Measurements from ENCODE around the gene RASL11A.
A peak's percentile ranks its signal among the peaks of the same experiment; 100 is the strongest.
"Not testable (repeated sequence)": the region's sequence is repeated elsewhere in the genome, so short reads cannot be mapped to it uniquely, and the experiment has no call there.

Gene RASL11A

DNA sequence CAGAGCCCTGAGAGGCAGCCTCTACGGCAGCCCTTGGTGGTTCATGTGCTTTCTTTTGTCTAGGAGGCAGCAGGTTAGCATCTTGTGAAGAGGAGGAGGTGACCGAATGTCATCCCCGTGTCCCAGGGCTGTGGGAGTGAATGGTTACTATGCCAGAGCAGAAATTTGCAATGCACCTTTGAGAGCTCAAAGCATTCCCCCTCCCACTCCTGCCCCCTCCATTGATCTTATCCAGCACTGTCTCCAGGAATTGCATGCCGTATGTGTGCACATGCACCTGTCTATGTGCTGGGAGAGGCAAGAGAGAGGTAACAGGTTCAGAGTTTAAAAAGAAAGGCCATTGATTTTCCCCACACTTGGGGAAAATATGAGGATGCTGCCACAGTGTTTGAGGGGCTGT, 10.2 kb downstream of the RASL11A start:
- Mint-ChIP-seq H3K9me3 (no peaks in the 10 kb centered on the region), H3K4me3 (no peak overlapping the region), H3K4me1 (peaks cover 7% of the 10 kb centered on the region), H3K27me3 (no peaks in the 10 kb centered on the region), H3K36me3 (no peaks in the 10 kb centered on the region), H3K27ac (no peak overlapping the region)
- no peak for ATAC-seq

DNA sequence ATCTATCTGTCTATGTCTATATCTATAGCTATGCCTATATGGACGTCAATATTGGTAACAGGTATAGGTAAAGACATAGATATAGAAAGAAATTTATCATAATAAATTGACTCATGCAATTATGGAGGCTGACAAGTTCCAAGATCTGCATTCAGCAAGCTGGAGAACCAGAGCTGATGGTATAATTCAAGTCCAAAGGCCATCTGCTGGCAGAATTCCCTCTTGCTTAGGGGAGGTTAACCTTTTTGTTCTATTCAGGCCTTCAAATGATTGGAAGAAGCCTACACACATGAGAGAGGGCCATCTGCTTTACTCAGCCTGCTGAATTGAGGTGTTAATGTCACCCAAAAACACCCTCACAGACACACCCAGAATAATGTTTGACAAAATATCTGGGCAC, 10.8 kb downstream of the RASL11A start:
- Mint-ChIP-seq H3K4me1 (peaks cover 8% of the 10 kb centered on the region), H3K9me3 (no peaks in the 10 kb centered on the region), H3K4me3 (no peak overlapping the region), H3K27ac (no peak overlapping the region), H3K27me3 (no peaks in the 10 kb centered on the region), H3K36me3 (no peaks in the 10 kb centered on the region)
- ATAC-seq = no peak

DNA sequence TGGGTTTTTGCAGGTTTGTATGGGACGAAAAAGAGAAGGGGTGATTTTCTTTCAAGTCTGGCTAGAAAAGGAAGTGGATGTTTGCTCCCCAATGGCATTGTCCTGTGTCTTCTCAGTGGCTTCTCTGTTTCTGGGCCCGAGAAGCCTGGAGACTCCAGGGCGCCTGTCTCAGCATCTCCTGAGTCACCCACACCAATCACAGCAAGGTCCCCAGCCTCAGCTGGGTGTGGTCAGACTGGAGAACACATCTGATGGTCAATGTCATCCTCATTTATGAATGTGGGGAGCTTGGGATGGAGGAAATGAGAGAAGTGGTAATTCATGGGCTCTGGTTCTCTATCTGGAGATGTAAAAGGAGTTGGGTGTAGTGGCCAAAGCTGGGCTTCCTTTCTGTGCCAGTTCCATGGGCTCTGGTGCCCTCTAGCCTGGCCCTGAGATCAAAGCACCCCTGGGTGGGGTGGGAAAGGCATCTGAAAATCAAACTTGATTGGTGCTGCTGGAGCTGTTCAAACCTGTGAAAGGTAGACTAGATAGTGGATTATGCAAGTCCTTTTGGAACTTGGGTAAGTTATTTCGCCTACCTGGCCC, 13.4 kb downstream of the RASL11A start:
- no peaks in the 10 kb centered on the region for H3K9me3 Mint-ChIP-seq
- no peaks in the 10 kb centered on the region for H3K27me3 Mint-ChIP-seq
- no peaks in the 10 kb centered on the region for H3K36me3 Mint-ChIP-seq
- ATAC-seq = peak; percentile 51
- no peak overlapping the region for H3K27ac Mint-ChIP-seq
- no peak overlapping the region for H3K4me3 Mint-ChIP-seq
- peaks cover 8% of the 10 kb centered on the region for H3K4me1 Mint-ChIP-seq

DNA sequence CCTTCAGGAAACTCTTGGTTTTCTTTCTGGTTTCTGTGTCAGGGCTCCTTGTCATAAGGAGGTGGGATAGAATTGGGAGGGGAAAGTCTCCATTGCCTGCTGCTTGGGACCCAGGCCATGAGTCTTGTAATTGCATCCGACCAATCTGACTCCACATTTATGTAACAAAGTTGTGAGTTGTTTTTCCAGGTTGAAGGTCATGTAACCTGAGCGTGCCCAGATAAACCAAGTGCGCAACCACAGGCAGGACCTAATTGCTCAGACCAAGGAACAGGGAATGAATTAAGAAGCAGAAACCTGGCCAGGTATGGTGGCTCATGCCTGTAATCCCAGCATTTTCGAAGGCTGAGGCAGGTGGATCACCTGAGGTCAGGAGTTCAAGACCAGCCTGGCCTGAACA, 17.8 kb downstream of the RASL11A start:
- Mint-ChIP-seq H3K9me3 (no peaks in the 10 kb centered on the region), H3K4me3 (no peak overlapping the region), H3K36me3 (no peaks in the 10 kb centered on the region), H3K27ac (no peak overlapping the region), H3K4me1 (peaks cover 17% of the 10 kb centered on the region), H3K27me3 (no peaks in the 10 kb centered on the region)
- no peak for ATAC-seq

DNA sequence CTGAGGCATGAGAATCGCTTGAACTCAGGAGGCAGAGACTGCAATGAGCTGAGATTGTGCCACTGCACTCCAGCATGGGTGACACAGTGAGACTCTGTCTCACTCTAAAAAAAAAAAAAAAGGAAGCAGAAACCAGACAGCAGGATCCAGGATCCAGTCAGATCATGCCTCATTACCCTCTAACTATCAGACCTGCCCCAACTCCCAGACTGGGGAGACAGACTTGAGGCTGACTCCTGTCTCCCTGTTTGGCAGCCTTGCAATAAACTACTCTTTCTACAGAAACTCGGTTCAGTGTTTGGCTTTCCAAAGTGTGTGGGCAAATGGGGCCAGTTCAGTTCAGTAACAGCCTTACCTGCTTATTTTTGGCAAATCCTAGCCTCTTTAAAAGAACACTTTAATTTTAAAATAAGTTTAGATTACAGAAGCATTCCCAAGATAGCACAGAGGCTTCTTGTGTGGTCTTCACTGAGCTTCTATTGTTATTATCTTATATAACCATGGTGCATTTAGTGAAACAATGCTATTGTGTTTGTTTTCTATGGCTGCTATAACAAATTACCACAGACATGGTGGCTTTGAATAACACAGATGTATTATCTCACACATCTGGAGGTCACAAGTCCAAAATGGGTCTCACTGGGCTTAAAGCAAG, 18.5 kb downstream of the RASL11A start:
- Mint-ChIP-seq H3K4me1 (peaks cover 23% of the 10 kb centered on the region), H3K9me3 (no peaks in the 10 kb centered on the region)
- no peak for ATAC-seq

DNA sequence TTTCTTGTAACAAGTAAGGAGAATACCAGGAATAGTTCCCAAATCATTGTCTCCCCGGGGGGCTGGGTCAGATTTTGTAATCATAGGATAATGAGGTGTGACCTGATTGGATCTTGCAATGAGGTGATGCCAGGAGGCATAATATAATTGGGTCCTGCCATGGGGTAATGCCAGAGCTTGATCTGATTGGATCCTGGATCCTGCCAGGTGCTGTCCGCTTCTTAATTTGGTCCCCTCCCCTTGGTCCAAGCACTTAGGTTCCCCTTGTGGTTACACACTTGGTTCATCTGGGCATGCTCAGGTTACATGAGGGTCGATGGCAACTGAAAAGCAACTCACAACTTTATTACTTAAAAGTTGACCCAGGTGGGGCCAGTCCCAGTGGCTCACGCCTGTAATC, 20.1 kb downstream of the RASL11A start:
- H3K27ac Mint-ChIP-seq = peak overlapping the region; percentile 19
- no peaks in the 10 kb centered on the region for H3K9me3 Mint-ChIP-seq
- H3K27me3 Mint-ChIP-seq = no peaks in the 10 kb centered on the region
- H3K4me1 Mint-ChIP-seq = peaks cover 24% of the 10 kb centered on the region
- no peak for ATAC-seq
- no peak overlapping the region for H3K4me3 Mint-ChIP-seq
- H3K36me3 Mint-ChIP-seq = no peaks in the 10 kb centered on the region

More for the DNA sequence above, 18.5 kb downstream of the RASL11A start:
- Mint-ChIP-seq H3K4me3 (no peak overlapping the region), H3K27ac (no peak overlapping the region), H3K27me3 (no peaks in the 10 kb centered on the region), H3K36me3 (no peaks in the 10 kb centered on the region)

DNA sequence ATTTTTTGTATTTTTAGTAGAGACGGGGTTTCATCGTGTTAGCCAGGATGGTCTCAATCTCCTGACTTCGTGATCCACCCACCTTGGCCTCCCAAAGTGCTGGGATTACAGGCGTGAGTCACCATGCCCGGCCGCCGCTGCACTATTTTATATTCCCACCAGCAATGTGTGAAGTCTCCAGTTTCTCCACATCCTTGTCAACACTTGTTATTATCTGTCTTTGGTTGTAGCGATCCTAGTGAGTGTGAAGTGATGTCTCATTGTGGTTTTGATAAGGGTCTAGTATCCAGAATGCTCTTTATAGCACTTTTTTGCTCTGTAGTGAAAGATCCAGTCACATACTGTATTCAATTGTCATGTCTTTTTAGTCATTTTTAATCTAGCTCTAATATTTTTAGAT, 21.3 kb downstream of the RASL11A start:
- H3K4me3 Mint-ChIP-seq, H3K9me3 Mint-ChIP-seq, ATAC-seq, H3K27me3 Mint-ChIP-seq, H3K36me3 Mint-ChIP-seq: not testable (repeated sequence)
- H3K4me1 Mint-ChIP-seq = peaks cover 22% of the 10 kb centered on the region
- peak overlapping the region; percentile 62 for H3K27ac Mint-ChIP-seq

DNA sequence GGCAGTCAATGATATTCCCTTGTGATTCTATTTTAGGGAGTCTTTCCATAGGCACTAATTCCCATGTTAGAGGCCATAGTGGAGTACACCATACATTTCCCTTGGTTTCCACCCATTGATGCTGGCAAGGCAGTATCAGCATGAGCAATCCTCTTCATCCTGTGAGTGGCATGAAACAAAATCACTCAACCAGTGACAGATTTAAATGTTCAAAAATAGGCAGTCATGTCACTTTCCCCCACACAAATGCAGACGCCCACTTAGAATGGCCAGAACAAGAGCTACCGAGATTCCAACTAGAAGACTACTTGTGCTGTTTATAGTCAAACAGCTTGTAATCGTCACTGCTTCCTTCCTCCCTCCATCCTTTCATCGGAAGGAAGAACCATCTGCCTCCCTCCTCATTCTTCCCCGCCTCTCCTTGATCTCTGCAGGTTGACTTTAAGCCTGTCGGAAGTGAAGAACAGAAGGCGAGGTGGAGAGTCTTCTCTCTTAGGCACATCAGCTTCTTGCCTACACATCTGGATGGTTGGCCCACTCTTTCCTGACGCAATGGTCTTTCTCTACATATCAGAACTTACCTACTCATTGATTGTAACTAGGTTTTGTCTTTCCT, 22.6 kb downstream of the RASL11A start:
- Mint-ChIP-seq H3K27me3 (no peaks in the 10 kb centered on the region), H3K4me3 (peak overlapping the region; percentile 22), H3K27ac (peak overlapping the region; percentile 62), H3K9me3 (no peaks in the 10 kb centered on the region), H3K4me1 (peaks cover 22% of the 10 kb centered on the region), H3K36me3 (no peaks in the 10 kb centered on the region)
- peak; percentile 40 for ATAC-seq

DNA sequence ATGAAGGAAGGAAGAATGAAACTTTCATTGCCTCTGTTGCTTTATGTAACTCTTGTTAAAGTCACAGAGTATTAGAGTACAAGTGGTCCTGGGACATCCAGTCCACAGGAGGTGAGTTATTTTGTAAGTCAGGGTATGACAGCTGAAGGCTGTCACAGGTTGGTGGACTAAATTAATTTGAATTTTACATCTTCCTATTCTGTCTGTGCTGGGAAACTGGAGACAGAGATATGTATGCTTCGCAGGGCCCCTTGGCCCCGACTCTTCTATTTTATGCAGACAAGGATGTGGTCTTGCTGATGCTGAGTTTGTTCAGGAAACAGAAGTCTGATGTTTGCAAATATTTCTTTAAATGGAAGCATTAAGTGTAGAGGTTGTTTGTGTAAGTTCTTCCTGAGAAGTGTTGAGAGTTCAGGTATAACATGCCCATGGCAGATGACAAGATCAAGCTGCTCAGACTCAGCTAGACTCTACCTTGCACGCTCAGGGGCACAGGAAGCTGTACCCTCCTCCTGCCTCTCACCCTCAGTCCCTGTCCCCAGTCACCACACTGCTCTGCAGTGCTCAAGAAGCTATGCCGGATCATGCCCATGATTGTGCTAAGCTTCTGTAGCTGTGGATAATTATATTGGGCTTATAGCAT, 23.4 kb downstream of the RASL11A start:
- H3K9me3 Mint-ChIP-seq = no peaks in the 10 kb centered on the region
- peak overlapping the region; percentile 62 for H3K27ac Mint-ChIP-seq
- H3K27me3 Mint-ChIP-seq = no peaks in the 10 kb centered on the region
- peak; percentile 89 for ATAC-seq
- peaks cover 22% of the 10 kb centered on the region for H3K4me1 Mint-ChIP-seq
- H3K36me3 Mint-ChIP-seq = no peaks in the 10 kb centered on the region
- H3K4me3 Mint-ChIP-seq = peak overlapping the region; percentile 22

DNA sequence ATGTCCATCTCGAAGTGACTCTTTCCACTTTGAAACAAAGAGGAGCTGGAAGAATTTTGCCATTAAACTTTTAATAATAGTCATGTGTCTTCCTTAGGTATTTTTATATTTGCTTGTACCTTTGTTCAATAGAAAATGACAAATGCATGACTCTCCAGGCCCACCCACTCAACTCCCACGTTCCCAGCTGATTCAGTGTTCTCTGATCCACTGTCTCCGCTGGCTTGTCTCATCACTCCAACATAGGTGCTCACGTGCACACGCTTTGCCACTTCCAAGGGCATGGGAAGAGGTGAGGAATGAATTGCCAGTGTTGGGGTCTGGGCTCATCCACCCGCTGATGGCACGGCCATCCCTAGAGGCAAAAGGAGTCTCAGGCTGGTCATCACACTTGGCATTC, 24.5 kb downstream of the RASL11A start:
- Mint-ChIP-seq H3K4me3 (no peak overlapping the region), H3K4me1 (peaks cover 22% of the 10 kb centered on the region), H3K9me3 (no peaks in the 10 kb centered on the region), H3K36me3 (no peaks in the 10 kb centered on the region), H3K27me3 (no peaks in the 10 kb centered on the region), H3K27ac (no peak overlapping the region)
- ATAC-seq = no peak

DNA sequence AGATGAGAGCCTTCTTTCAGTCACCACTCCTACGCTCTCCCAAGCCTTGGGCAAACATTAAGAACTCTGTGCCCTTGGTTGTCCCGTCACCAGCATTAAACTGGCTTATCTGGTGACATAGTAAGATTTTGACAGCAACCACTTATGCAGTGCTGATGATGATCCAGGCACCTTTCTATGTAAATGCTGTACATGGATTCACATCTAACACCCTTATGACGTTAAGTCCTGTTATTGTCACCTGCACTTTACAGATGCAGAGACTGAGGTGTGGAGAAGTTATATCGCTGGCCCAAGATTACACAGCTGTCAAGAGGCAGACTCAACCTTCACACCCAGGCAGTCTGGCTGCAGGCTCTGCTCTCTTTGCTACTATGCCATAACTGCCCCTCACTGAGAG, 25.0 kb downstream of the RASL11A start:
- Mint-ChIP-seq H3K9me3 (no peaks in the 10 kb centered on the region), H3K4me3 (no peak overlapping the region), H3K27me3 (no peaks in the 10 kb centered on the region), H3K27ac (no peak overlapping the region), H3K4me1 (peaks cover 22% of the 10 kb centered on the region), H3K36me3 (no peaks in the 10 kb centered on the region)
- ATAC-seq = no peak

DNA sequence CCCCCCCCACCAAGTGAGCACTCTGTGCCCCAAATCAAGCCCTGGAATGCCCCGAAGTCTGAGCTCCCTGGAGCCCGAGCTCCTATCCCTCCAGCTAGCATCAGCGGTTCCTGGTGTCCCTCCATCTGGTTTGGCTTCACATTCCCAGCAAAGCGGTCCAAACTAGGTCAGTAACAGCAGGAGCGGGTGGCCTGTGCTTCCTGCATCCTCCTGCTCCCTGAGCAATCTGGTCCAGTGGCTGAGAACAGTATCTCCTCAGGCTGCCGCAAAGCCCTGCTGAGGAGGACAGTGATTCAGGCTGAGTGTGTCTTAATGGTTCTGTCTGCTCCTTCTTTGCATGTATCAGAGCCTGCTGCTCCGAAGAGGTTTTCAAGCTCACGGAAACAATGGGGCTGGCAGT, 25.9 kb downstream of the RASL11A start:
- H3K4me3 Mint-ChIP-seq = no peak overlapping the region
- peaks cover 22% of the 10 kb centered on the region for H3K4me1 Mint-ChIP-seq
- no peaks in the 10 kb centered on the region for H3K27me3 Mint-ChIP-seq
- no peaks in the 10 kb centered on the region for H3K9me3 Mint-ChIP-seq
- no peaks in the 10 kb centered on the region for H3K36me3 Mint-ChIP-seq
- no peak overlapping the region for H3K27ac Mint-ChIP-seq
- no peak for ATAC-seq

DNA sequence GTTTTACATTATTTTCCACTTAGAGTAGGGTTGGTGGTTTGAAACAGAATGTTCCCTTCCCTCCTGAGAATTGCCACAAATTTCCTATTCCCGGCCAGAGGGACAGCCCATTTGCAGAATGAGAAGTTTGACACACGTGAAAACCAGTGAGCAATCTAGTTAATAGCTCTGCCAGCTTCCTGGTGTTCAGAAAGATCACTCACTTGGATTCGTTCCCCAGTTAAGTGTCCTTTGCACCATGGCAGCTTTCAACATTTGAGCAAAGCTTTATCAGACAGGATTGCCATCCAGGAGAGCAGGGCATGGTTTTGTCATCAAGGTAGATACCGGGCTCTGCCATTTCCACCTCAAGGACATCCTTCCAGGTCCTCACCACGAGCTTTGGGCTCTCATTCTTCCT, 28.2 kb downstream of the RASL11A start:
- no peak for ATAC-seq
- Mint-ChIP-seq H3K36me3 (no peaks in the 10 kb centered on the region), H3K9me3 (no peaks in the 10 kb centered on the region), H3K4me1 (peaks cover 8% of the 10 kb centered on the region), H3K27ac (no peak overlapping the region), H3K4me3 (no peak overlapping the region), H3K27me3 (no peaks in the 10 kb centered on the region)

DNA sequence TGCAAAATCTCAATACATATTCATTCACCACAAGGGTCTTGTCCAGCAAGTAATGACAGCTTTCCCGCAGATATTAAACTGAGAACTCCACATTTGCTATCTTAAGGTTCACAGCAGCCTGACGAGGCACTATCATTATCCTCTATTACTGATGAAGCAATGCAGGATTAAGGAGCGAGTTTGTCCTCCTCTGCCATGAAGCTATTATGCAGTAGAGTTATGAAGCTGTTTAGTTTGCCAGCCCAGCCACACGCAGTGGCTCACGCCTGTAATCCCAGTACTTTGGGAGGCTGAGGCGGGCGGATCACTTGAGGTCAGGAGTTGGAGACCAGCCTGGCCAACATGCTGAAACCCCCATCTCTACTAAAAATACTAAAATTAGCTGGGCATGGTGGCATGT, 29.8 kb downstream of the RASL11A start:
- H3K36me3 Mint-ChIP-seq, H3K9me3 Mint-ChIP-seq, H3K27me3 Mint-ChIP-seq, H3K4me3 Mint-ChIP-seq, H3K4me1 Mint-ChIP-seq, H3K27ac Mint-ChIP-seq, ATAC-seq: not testable (repeated sequence)

DNA sequence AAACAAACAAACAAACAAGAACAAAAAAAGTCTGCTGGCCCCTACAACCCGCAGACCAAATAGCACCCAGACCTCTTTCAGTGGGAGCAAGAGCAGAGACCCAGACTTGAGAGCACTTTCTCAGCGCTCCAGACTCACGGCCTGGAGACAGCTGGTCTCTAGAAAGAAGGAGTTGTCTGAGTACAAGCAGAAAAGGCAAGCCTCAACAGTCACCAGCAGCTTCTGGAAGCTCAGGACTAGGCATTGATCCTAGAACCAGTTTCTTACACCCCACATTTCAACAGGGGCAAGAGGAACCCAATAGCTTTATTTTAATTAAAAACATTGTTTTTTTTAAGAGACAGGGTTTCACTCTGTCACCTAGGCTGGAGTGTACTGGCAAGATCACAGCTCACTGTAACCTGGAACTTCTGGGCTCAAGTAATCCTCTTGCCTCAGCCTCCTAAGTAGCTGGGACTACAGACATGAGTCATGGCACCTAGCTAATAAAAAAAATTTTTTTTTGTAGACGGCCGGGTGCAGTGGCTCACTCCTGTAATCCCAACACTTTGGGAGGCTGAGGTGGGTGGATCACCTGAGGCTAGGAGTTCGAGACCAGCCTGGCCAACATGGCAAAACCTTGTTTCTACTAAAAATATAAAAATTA, 30.4 kb downstream of the RASL11A start:
- no peak for ATAC-seq
- peaks cover 5% of the 10 kb centered on the region for H3K4me1 Mint-ChIP-seq
- H3K27ac Mint-ChIP-seq = no peak overlapping the region
- no peaks in the 10 kb centered on the region for H3K9me3 Mint-ChIP-seq
- no peak overlapping the region for H3K4me3 Mint-ChIP-seq
- H3K27me3 Mint-ChIP-seq = no peaks in the 10 kb centered on the region
- no peaks in the 10 kb centered on the region for H3K36me3 Mint-ChIP-seq
